Left hindlimb (tissue), 1 donor: Measurements from ENCODE around the gene PPP1R10.

Experiments used
- DNase-seq: peaks from one replicate; pipeline ENCODE4 v3.0.0-alpha.2; 2018

The PPP1R10 gene

GRCh38 chr6:30555816-30556065 is 61.3 kb downstream of the PPP1R10 start:
- DNase-seq, result no peak

- peak; percentile 81 for DNase-seq
These were observed 61.9 kb downstream of the PPP1R10 start for GRCh38 chr6:30554962-30555815.

GRCh38 chr6:30554404-30554803 is 62.6 kb downstream of the PPP1R10 start:
- no peak for DNase-seq
